ENCODE data around the gene DIP2A. TPM values are rescaled to one million over a fixed set of nuclear protein-coding genes. Genes with fewer than 3 reads are reported as not detected.

DIP2A gene
- total and polyA plus RNA-seq, 11 donors: 13.4 to 31.9 (median 22.6) TPM

- no peaks in the 10 kb centered on the region for H3K9me3 ChIP-seq
- intact Hi-C loops (cut with DNase I): no loop called here
- peak in 1 of 4 donors; percentile 58 for ATAC-seq
- H3K27me3 ChIP-seq: no peaks in the 10 kb centered on the region
- WGBS, 4 donors: 73 to 75% (median 74%) methylated on average over 3 of the region's 3 CpGs
- TF ChIP-seq CTCF (IDR thresholded peaks at IDR 0.05) (no peak), POLR2A (IDR thresholded peaks at IDR 0.05) (no peak)
- no peak for DNase-seq
- peaks cover 0 to 33% (median 7%) of the 10 kb centered on the region in 9 donors for H3K36me3 ChIP-seq
- no peak overlapping the region for H3K27ac ChIP-seq
- H3K4me1 ChIP-seq: peaks cover 0 to 42% (median 11%) of the 10 kb centered on the region in 12 donors
- no peak overlapping the region for H3K4me3 ChIP-seq
Observed at GRCh38 chr21:46469275-46469674, 10.6 kb downstream of the DIP2A start.

- Histone ChIP-seq H3K4me3 (no peak overlapping the region), H3K36me3 (peaks cover 0 to 25% (median 7%) of the 10 kb centered on the region in 9 donors), H3K27me3 (no peaks in the 10 kb centered on the region), H3K9me3 (no peaks in the 10 kb centered on the region), H3K27ac (peak overlapping the region in 2 of 12 donors; percentile 30 to 44), H3K4me1 (peaks cover 0 to 38% (median 11%) of the 10 kb centered on the region in 12 donors)
- intact Hi-C loops (cut with DNase I): no loop called here
- 60 to 68% (median 64%) methylated on average over 1 of the region's 1 CpG for WGBS, 4 donors
- no peak for TF ChIP-seq POLR2A (IDR thresholded peaks at IDR 0.05)
- no peak for TF ChIP-seq CTCF (IDR thresholded peaks at IDR 0.05)
- no peak for DNase-seq
- ATAC-seq: no peak
Observed at GRCh38 chr21:46471514-46471913, 12.8 kb downstream of the DIP2A start.

- WGBS, 4 donors: 69 to 78% (median 74%) methylated on average over 6 of the region's 6 CpGs
- H3K4me1 ChIP-seq: peaks cover 0 to 38% (median 11%) of the 10 kb centered on the region in 12 donors
- peak overlapping the region in 2 of 12 donors; percentile 30 to 44 for H3K27ac ChIP-seq
- intact Hi-C loops (cut with DNase I): no loop called here
- H3K9me3 ChIP-seq: no peaks in the 10 kb centered on the region
- DNase-seq: no peak
- no peak for TF ChIP-seq CTCF (IDR thresholded peaks at IDR 0.05)
- no peak for TF ChIP-seq POLR2A (IDR thresholded peaks at IDR 0.05)
- peak; percentile 42 to 82 (median 65) for ATAC-seq
- H3K36me3 ChIP-seq: peaks cover 0 to 19% (median 7%) of the 10 kb centered on the region in 9 donors
- no peaks in the 10 kb centered on the region for H3K27me3 ChIP-seq
- no peak overlapping the region for H3K4me3 ChIP-seq
Observed at GRCh38 chr21:46472246-46472645, 13.6 kb downstream of the DIP2A start.

GRCh38 chr21:46474382-46474781 lies 15.7 kb downstream of the DIP2A start:
- no peak for DNase-seq
- Histone ChIP-seq H3K4me3 (no peak overlapping the region), H3K27ac (no peak overlapping the region), H3K4me1 (peaks cover 0 to 38% (median 18%) of the 10 kb centered on the region in 12 donors), H3K27me3 (no peaks in the 10 kb centered on the region), H3K36me3 (peaks cover 0 to 20% (median 4%) of the 10 kb centered on the region in 9 donors), H3K9me3 (no peaks in the 10 kb centered on the region)
- TF ChIP-seq POLR2A (IDR thresholded peaks at IDR 0.05): no peak
- no peak for TF ChIP-seq CTCF (IDR thresholded peaks at IDR 0.05)
- 90 to 93% (median 91%) methylated on average over 2 of the region's 2 CpGs for WGBS, 4 donors
- intact Hi-C loops (cut with DNase I): no loop called here
- ATAC-seq: no peak
